Mesendoderm (in vitro differentiated cells): ENCODE results near the gene WDR75.

Experiments
- DNase-seq: peaks from one replicate; pipeline ENCODE4 v3.0.0; 2013
- H2AK5ac ChIP-seq: 2 replicates; pipeline ENCODE4 v1.6.1; 2013; ENCODE audit warnings: low read length, inconsistent platforms
- H2BK120ac ChIP-seq: 2 replicates; pipeline ENCODE4 v1.6.1; 2013; ENCODE audit warnings: low read depth, mild to moderate bottlenecking, low read length, moderate library complexity, mixed read lengths
- H2BK15ac ChIP-seq: replicated peaks from 2 replicates; pipeline ENCODE4 v1.6.1; 2013; ENCODE audit warnings: low read depth, mild to moderate bottlenecking, moderate library complexity
- H2BK5ac ChIP-seq: 2 replicates; pipeline ENCODE4 v1.6.1; 2013; ENCODE audit warnings: low read length, inconsistent platforms
- H3K18ac ChIP-seq: 2 replicates; pipeline ENCODE4 v1.6.1; 2013; ENCODE audit warnings: mild to moderate bottlenecking, low read length, mixed read lengths
- H3K23ac ChIP-seq: one replicate; pipeline ENCODE4 v1.6.1; 2013; ENCODE audit warnings: low read length
- H3K27ac ChIP-seq: 2 replicates; pipeline ENCODE4 v1.5.1; 2013; ENCODE audit warnings: low read depth, mild to moderate bottlenecking, inconsistent platforms, low read length, moderate library complexity
- H3K27me3 ChIP-seq: 2 replicates; pipeline ENCODE4 v1.6.1; 2013; ENCODE audit warnings: low read length, control low read depth, mild to moderate bottlenecking, inconsistent platforms; ENCODE audit not compliant: insufficient read depth, poor library complexity
- H3K36me3 ChIP-seq: 2 replicates; pipeline ENCODE4 v1.6.1; 2013; ENCODE audit warnings: low read length, inconsistent platforms; ENCODE audit not compliant: control insufficient read depth, insufficient read depth
- H3K4ac ChIP-seq: one replicate; pipeline ENCODE4 v1.6.1; 2013; ENCODE audit warnings: low read depth, mild to moderate bottlenecking, low read length, moderate library complexity
- H3K4me1 ChIP-seq: 2 replicates; pipeline ENCODE4 v1.6.1; 2013; ENCODE audit warnings: low read depth, low read length, inconsistent platforms; ENCODE audit not compliant: control insufficient read depth
- H3K4me2 ChIP-seq: 2 replicates; pipeline ENCODE4 v1.6.1; 2013; ENCODE audit warnings: low read length
- H3K4me3 ChIP-seq: 2 replicates; pipeline ENCODE4 v1.5.1; 2013; ENCODE audit warnings: mild to moderate bottlenecking, low read length
- H3K56ac ChIP-seq: one replicate; pipeline ENCODE4 v1.6.1; 2013; ENCODE audit warnings: low read length
- H3K79me1 ChIP-seq: 2 replicates; pipeline ENCODE4 v1.6.1; 2013; ENCODE audit warnings: low read length, inconsistent platforms
- H3K79me2 ChIP-seq: 2 replicates; pipeline ENCODE4 v1.6.1; 2013; ENCODE audit warnings: mild to moderate bottlenecking, low read length; ENCODE audit not compliant: control insufficient read depth, insufficient read depth
- H3K9ac ChIP-seq: 2 replicates; pipeline ENCODE4 v1.6.1; 2013; ENCODE audit warnings: low read length, inconsistent platforms
- H4K5ac ChIP-seq: one replicate; pipeline ENCODE4 v1.6.1; 2013; ENCODE audit warnings: low read length
- H4K8ac ChIP-seq: one replicate; pipeline ENCODE4 v1.6.1; 2013; ENCODE audit warnings: low read depth, mild to moderate bottlenecking, control low read depth, low read length, moderate library complexity
- WGBS: extraction: QIAGEN DNeasy Blood & Tissue Kit; methylation state at CpG from one replicate; pipeline ENCODE4 v1.1.7; 2013; ENCODE audit warnings: low lambda C conversion rate, missing lambda C conversion rate; ENCODE audit not compliant: insufficient coverage; ENCODE audit errors: extremely low coverage; 5-methylcytosine and 5-hydroxymethylcytosine counted together

The WDR75 gene

GRCh38 chr2:189500456-189501160 is 59.3 kb downstream of the WDR75 start:
- WGBS: no CpG with 5 or more reads among the region's 6 CpGs
- Histone ChIP-seq H3K23ac (no peak overlapping the region), H2AK5ac (no peak overlapping the region), H2BK5ac (no peak overlapping the region), H4K8ac (no peak overlapping the region), H3K79me1 (no peaks in the 10 kb centered on the region), H3K4me2 (no peak overlapping the region), H3K4ac (no peak overlapping the region), H3K36me3 (no peaks in the 10 kb centered on the region), H2BK120ac (no peak overlapping the region), H3K27me3 (no peaks in the 10 kb centered on the region), H3K9ac (no peak overlapping the region), H3K27ac (no peak overlapping the region), H2BK15ac (no peak overlapping the region), H3K18ac (peak overlapping the region; percentile 28), H3K4me1 (peaks cover 2% of the 10 kb centered on the region), H4K5ac (no peak overlapping the region), H3K56ac (no peak overlapping the region), H3K4me3 (no peak overlapping the region), H3K79me2 (no peaks in the 10 kb centered on the region)
- DNase-seq: no peak

GRCh38 chr2:189501487-189501886 is 60.2 kb downstream of the WDR75 start:
- Histone ChIP-seq H2AK5ac (no peak overlapping the region), H3K56ac (no peak overlapping the region), H3K4ac (no peak overlapping the region), H3K27ac (no peak overlapping the region), H3K9ac (no peak overlapping the region), H3K79me2 (no peaks in the 10 kb centered on the region), H3K18ac (no peak overlapping the region), H3K36me3 (no peaks in the 10 kb centered on the region), H3K4me2 (no peak overlapping the region), H3K4me1 (peaks cover 5% of the 10 kb centered on the region), H4K8ac (no peak overlapping the region), H3K79me1 (no peaks in the 10 kb centered on the region), H2BK120ac (no peak overlapping the region), H3K4me3 (no peak overlapping the region), H4K5ac (no peak overlapping the region), H2BK15ac (no peak overlapping the region), H3K27me3 (no peaks in the 10 kb centered on the region), H2BK5ac (no peak overlapping the region), H3K23ac (no peak overlapping the region)
- DNase-seq: no peak
- WGBS: no CpG with 5 or more reads among the region's 2 CpGs

DNA sequence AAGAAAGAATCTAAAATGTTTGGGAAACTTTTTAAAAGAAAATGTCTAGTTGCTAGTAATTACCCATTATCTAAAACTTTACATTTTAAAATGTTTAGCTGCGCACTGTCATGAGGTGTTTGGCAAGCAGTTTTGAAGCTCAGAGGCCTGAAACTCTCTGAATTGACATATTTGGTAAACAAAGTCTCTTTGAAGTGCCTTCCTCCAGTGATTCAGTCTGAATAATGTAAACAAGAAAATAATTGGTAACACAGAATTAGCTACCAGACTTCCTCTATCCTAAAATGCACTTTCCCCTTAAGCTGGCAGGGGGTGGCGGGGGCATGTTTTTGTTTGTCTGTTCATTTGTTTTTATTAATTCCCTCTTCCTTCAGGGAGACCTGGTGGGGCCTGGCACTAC is 61.4 kb downstream of the WDR75 start:
- H3K79me1 ChIP-seq: no peaks in the 10 kb centered on the region
- no peak overlapping the region for H2AK5ac ChIP-seq
- H4K5ac ChIP-seq: no peak overlapping the region
- H4K8ac ChIP-seq: no peak overlapping the region
- no peak overlapping the region for H2BK5ac ChIP-seq
- no peaks in the 10 kb centered on the region for H3K27me3 ChIP-seq
- H3K23ac ChIP-seq: no peak overlapping the region
- no peak overlapping the region for H2BK15ac ChIP-seq
- H2BK120ac ChIP-seq: no peak overlapping the region
- H3K4me3 ChIP-seq: no peak overlapping the region
- no peak overlapping the region for H3K27ac ChIP-seq
- no peak overlapping the region for H3K56ac ChIP-seq
- H3K18ac ChIP-seq: no peak overlapping the region
- H3K79me2 ChIP-seq: no peaks in the 10 kb centered on the region
- no peak overlapping the region for H3K4me2 ChIP-seq
- DNase-seq: no peak
- WGBS: no CpG with 5 or more reads among the region's 2 CpGs
- peaks cover 6% of the 10 kb centered on the region for H3K4me1 ChIP-seq
- no peaks in the 10 kb centered on the region for H3K36me3 ChIP-seq
- no peak overlapping the region for H3K9ac ChIP-seq
- H3K4ac ChIP-seq: no peak overlapping the region

DNA sequence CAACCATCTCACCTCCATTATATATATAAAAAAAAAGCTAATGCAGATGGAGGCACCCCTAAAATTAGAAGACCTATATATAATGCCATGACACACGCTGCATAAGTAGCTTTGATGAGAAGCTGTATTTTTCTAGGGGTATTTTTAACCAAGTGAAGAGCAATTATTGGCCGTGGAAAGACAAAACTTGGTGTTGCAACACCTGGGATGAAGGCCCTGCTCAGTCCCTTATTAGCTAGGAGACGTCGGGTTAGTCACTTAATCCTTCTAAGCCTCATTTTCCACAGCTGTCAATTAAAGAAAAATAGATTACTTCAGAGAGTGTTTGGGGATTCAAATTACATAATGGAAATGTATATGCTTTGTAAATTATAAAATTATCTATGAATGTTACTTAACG is 63.0 kb downstream of the WDR75 start:
- Histone ChIP-seq H3K23ac (no peak overlapping the region), H3K4me3 (no peak overlapping the region), H4K5ac (no peak overlapping the region), H4K8ac (no peak overlapping the region), H3K79me1 (no peaks in the 10 kb centered on the region), H2AK5ac (no peak overlapping the region), H3K18ac (peak overlapping the region; percentile 60), H2BK15ac (no peak overlapping the region), H3K36me3 (no peaks in the 10 kb centered on the region), H3K27me3 (no peaks in the 10 kb centered on the region), H3K4ac (no peak overlapping the region), H3K9ac (no peak overlapping the region), H3K27ac (no peak overlapping the region), H3K79me2 (no peaks in the 10 kb centered on the region), H2BK120ac (no peak overlapping the region), H3K4me2 (no peak overlapping the region), H3K4me1 (peaks cover 6% of the 10 kb centered on the region), H2BK5ac (no peak overlapping the region), H3K56ac (no peak overlapping the region)
- no CpG with 5 or more reads among the region's 5 CpGs for WGBS
- DNase-seq: no peak

- Histone ChIP-seq H2BK120ac (no peak overlapping the region), H3K9ac (no peak overlapping the region), H2AK5ac (no peak overlapping the region), H2BK15ac (no peak overlapping the region), H2BK5ac (no peak overlapping the region), H3K79me2 (no peaks in the 10 kb centered on the region), H3K18ac (no peak overlapping the region), H3K23ac (no peak overlapping the region), H3K4me3 (no peak overlapping the region), H4K8ac (no peak overlapping the region), H3K4me2 (no peak overlapping the region), H3K27me3 (no peaks in the 10 kb centered on the region), H3K4ac (no peak overlapping the region), H3K36me3 (no peaks in the 10 kb centered on the region), H3K79me1 (no peaks in the 10 kb centered on the region), H3K56ac (no peak overlapping the region), H3K27ac (no peak overlapping the region), H3K4me1 (peaks cover 6% of the 10 kb centered on the region), H4K5ac (no peak overlapping the region)
- WGBS: 100% methylated on average over 1 of the region's 2 CpGs
- peak; percentile 97 for DNase-seq
Observed at GRCh38 chr2:189505492-189505891, 64.2 kb downstream of the WDR75 start.

- Histone ChIP-seq H2BK15ac (no peak overlapping the region), H3K36me3 (no peaks in the 10 kb centered on the region), H2BK120ac (peak overlapping the region; percentile 85), H3K79me1 (no peaks in the 10 kb centered on the region), H3K56ac (peak overlapping the region; percentile 90), H3K9ac (peak overlapping the region; percentile 50), H3K4me3 (no peak overlapping the region), H3K79me2 (no peaks in the 10 kb centered on the region), H3K27ac (peak overlapping the region; percentile 96), H2AK5ac (peak overlapping the region; percentile 98), H4K8ac (no peak overlapping the region), H3K4me1 (peaks cover 6% of the 10 kb centered on the region), H3K23ac (no peak overlapping the region), H2BK5ac (peak overlapping the region; percentile 99), H3K4ac (peak overlapping the region; percentile 43), H3K18ac (peak overlapping the region; percentile 93), H3K27me3 (no peaks in the 10 kb centered on the region), H4K5ac (peak overlapping the region; percentile 6), H3K4me2 (peak overlapping the region; percentile 10)
- no CpG with 5 or more reads among the region's 3 CpGs for WGBS
- peak; percentile 97 for DNase-seq
Observed at GRCh38 chr2:189506514-189506976, 65.3 kb downstream of the WDR75 start.
